Lower lobe of right lung (tissue), 2 donors: ENCODE data around the gene NAA38. TPM values are rescaled to one million over a fixed set of nuclear protein-coding genes. Genes with fewer than 3 reads are reported as not detected.
A peak's percentile ranks its signal among the peaks of the same experiment; 100 is the strongest.

Experiments used
- ATAC-seq, 2 donors: fragments of 200-7000 bp; cut with Tn5 transposase; one replicate each; pipeline ENCODE4 v1.9.1; 2020 to 2022; ENCODE audit warnings: mild to moderate bottlenecking in 2 of 2, moderate library complexity in 2 of 2
- DNase-seq: peaks from one replicate; pipeline ENCODE4 v3.0.0-alpha.2; 2020
- H3K27ac ChIP-seq: fragments of 200-600 bp; one replicate; pipeline ENCODE4 v1.8.0; 2022
- H3K27me3 ChIP-seq: fragments of 200-600 bp; one replicate; pipeline ENCODE4 v1.8.0; 2022; ENCODE audit warnings: low read depth
- H3K36me3 ChIP-seq: fragments of 200-600 bp; one replicate; pipeline ENCODE4 v1.8.0; 2022; ENCODE audit warnings: mild to moderate bottlenecking
- H3K4me1 ChIP-seq: fragments of 200-600 bp; one replicate; pipeline ENCODE4 v1.8.0; 2022
- H3K4me3 ChIP-seq: fragments of 200-600 bp; one replicate; pipeline ENCODE4 v1.8.0; 2022; ENCODE audit warnings: mild to moderate bottlenecking
- H3K9me3 ChIP-seq: fragments of 200-600 bp; one replicate; pipeline ENCODE4 v1.8.0; 2022
- intact Hi-C: fragments of 100-400 bp; cut with DNase I; formaldehyde crosslinking; loops from one replicate; pipeline ENCODE4 v1.11.0; 2022
- total RNA-seq: library from RNA; stranded (reverse); fragmentation: NEBNext Ultra II Directional; extraction: Animal tissue kit (Norgen Biotek cat#: 25700); gene quantifications from one replicate; pipeline ENCODE4 v1.2.1, GENCODE V29; 2021
- TF ChIP-seq, protein P1 (sequence below): fragments of 200-600 bp; IDR thresholded peaks from one replicate; pipeline ENCODE4 v1.8.0; 2022; ENCODE audit warnings: antibody characterized with exemption, mild to moderate bottlenecking
- donor health status: DM: no; HTN: yes; CAD: no; lungs with severe emphysema.

Gene NAA38
- total RNA-seq, 1 donor from 2014 or later = 61.5 TPM

DNA sequence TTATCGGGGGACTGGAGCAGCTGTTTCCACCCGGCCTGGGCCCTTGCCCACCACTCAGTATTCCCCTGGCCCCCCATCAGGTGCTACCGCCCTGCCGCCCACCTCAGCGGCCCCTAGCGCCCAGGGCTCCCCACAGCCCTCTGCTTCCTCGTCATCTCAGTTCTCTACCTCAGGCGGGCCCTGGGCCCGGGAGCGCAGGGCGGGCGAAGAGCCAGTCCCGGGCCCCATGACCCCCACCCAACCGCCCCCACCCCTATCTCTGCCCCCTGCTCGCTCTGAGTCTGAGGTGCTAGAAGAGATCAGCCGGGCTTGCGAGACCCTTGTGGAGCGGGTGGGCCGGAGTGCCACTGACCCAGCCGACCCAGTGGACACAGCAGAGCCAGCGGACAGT lies 8.6 kb downstream of the NAA38 start:
- H3K27me3 ChIP-seq = no peaks in the 10 kb centered on the region
- TF ChIP-seq, protein P1, sequence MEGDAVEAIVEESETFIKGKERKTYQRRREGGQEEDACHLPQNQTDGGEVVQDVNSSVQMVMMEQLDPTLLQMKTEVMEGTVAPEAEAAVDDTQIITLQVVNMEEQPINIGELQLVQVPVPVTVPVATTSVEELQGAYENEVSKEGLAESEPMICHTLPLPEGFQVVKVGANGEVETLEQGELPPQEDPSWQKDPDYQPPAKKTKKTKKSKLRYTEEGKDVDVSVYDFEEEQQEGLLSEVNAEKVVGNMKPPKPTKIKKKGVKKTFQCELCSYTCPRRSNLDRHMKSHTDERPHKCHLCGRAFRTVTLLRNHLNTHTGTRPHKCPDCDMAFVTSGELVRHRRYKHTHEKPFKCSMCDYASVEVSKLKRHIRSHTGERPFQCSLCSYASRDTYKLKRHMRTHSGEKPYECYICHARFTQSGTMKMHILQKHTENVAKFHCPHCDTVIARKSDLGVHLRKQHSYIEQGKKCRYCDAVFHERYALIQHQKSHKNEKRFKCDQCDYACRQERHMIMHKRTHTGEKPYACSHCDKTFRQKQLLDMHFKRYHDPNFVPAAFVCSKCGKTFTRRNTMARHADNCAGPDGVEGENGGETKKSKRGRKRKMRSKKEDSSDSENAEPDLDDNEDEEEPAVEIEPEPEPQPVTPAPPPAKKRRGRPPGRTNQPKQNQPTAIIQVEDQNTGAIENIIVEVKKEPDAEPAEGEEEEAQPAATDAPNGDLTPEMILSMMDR = no peak
- intact Hi-C loops = no loop called here
- no peak overlapping the region for H3K4me3 ChIP-seq
- H3K36me3 ChIP-seq = peaks cover 86% of the 10 kb centered on the region
- H3K9me3 ChIP-seq = no peaks in the 10 kb centered on the region
- no peak overlapping the region for H3K27ac ChIP-seq
- peaks cover 25% of the 10 kb centered on the region for H3K4me1 ChIP-seq
- DNase-seq (no peak), ATAC-seq (no peak)

DNA sequence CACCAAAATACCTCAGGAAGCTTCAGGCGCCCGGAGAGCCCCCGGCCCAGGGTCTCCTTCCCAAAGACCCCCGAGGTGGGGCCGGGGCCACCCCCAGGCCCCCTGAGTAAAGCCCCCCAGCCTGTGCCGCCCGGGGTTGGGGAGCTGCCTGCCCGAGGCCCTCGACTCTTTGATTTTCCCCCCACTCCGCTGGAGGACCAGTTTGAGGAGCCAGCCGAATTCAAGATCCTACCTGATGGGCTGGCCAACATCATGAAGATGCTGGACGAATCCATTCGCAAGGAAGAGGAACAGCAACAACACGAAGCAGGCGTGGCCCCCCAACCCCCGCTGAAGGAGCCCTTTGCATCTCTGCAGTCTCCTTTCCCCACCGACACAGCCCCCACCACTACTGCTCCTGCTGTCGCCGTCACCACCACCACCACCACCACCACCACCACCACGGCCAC lies 9.2 kb downstream of the NAA38 start:
- TF ChIP-seq, protein P1 = no peak
- peaks cover 80% of the 10 kb centered on the region for H3K36me3 ChIP-seq
- no peaks in the 10 kb centered on the region for H3K9me3 ChIP-seq
- no peak overlapping the region for H3K4me3 ChIP-seq
- no peak overlapping the region for H3K27ac ChIP-seq
- intact Hi-C loops = no loop called here
- peaks cover 25% of the 10 kb centered on the region for H3K4me1 ChIP-seq
- H3K27me3 ChIP-seq = no peaks in the 10 kb centered on the region
- no peak for ATAC-seq
- DNase-seq = peak; percentile 44

DNA sequence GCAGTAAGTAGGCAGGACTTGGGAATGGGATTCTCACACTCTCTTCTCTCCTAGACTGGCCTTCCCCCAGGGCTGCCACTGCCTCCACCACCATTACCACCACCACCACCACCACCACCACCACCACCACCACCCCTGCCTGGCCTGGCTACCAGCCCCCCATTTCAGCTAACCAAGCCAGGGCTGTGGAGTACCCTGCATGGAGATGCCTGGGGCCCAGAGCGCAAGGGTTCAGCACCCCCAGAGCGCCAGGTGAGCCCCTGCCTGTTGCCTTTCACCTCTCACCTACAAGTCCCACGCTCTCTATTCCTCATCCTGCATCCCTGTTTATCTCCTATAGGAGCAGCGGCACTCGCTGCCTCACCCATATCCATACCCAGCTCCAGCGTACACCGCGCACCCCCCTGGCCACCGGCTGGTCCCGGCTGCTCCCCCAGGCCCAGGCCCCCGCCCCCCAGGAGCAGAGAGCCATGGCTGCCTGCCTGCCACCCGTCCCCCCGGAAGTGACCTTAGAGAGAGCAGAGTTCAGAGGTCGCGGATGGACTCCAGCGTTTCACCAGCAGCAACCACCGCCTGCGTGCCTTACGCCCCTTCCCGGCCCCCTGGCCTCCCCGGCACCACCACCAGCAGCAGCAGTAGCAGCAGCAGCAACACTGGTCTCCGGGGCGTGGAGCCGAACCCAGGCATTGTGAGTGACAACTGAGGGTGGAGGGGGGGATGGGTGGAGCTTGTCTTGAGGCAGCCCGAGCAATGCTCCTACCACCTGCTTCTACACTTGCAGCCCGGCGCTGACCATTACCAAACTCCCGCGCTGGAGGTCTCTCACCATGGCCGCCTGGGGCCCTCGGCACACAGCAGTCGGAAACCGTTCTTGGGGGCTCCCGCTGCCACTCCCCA lies 10.3 kb downstream of the NAA38 start:
- Histone ChIP-seq H3K9me3 (no peaks in the 10 kb centered on the region), H3K4me1 (peaks cover 23% of the 10 kb centered on the region), H3K27me3 (no peaks in the 10 kb centered on the region), H3K4me3 (no peak overlapping the region), H3K36me3 (peaks cover 68% of the 10 kb centered on the region), H3K27ac (no peak overlapping the region)
- TF ChIP-seq, protein P1 = no peak
- ATAC-seq (no peak), DNase-seq (peak; percentile 46)
- intact Hi-C loops = no loop called here

- peak; percentile 44 for DNase-seq
These were observed 11.2 kb downstream of the NAA38 start for GRCh38 chr17:7846063-7846735.

GRCh38 chr17:7845359-7846062 lies 11.8 kb downstream of the NAA38 start:
- Histone ChIP-seq H3K36me3 (peaks cover 53% of the 10 kb centered on the region), H3K9me3 (no peaks in the 10 kb centered on the region), H3K4me3 (peak overlapping the region; percentile 79), H3K27ac (peak overlapping the region; percentile 99), H3K27me3 (no peaks in the 10 kb centered on the region), H3K4me1 (peaks cover 22% of the 10 kb centered on the region)
- TF ChIP-seq, protein P1 = no peak
- DNase-seq = peak; percentile 44
- intact Hi-C loops = no loop called here
- no peak for ATAC-seq

More at GRCh38 chr17:7846063-7846735, 11.2 kb downstream of the NAA38 start:
- H3K9me3 ChIP-seq = no peaks in the 10 kb centered on the region
- H3K27me3 ChIP-seq = no peaks in the 10 kb centered on the region
- intact Hi-C loops = no loop called here
- no peak overlapping the region for H3K27ac ChIP-seq
- ATAC-seq = no peak
- TF ChIP-seq, protein P1 = no peak
- no peak overlapping the region for H3K4me3 ChIP-seq
- H3K36me3 ChIP-seq = peaks cover 60% of the 10 kb centered on the region
- peaks cover 18% of the 10 kb centered on the region for H3K4me1 ChIP-seq
